GM12873 (cell line): Measurements from ENCODE around the gene TMEM129.

Source experiments
- TF ChIP-seq, protein P1 (sequence below): IDR thresholded peaks from 2 replicates; pipeline ENCODE4 v1.5.1; 2012; ENCODE audit warnings: low read depth, mild to moderate bottlenecking, moderate library complexity, low read length, control low read depth; ENCODE audit not compliant: insufficient read depth; ENCODE audit errors: missing control alignments

The TMEM129 gene

DNA sequence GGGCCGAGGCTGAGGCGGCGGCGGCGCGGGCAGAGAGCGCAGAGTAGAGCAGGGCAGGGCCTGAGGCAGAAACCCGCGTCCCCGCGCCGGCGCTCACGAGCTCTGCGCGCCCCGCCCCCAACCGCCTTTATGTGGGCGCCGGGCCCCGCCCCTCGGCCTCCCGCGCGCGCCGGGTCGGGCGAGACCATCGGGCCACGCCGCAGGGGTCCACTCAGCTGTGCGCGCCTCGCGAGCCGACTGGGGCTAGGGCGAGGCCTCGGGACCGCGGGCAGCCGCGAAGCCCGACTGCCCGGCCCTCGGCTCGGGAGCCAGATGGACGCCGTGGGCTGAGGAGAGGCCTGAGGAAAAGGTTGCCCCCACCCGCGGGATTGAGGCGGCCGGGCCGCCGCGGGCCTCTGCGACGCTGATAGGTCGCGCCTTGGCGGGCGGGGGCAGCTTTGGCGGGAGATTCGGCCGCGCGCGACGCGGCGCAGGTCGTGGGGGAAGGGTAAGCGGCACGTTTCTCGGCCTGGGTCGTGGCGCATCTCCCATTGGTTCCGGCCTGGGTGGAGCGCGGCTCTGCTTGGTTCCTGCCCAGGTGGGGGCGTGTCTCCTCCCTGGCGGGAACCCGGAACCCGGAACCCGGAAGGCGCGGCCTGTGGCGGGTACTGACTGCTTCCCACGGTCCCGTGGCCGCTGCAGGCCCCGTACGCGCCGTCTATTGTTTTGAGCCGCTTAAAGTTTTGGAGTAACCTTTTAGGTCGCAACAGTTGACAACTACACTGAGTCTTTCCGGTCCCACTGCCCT, 8.7 kb downstream of the TMEM129 start, which contains the start of gene SLBP:
Gene SLBP (minus strand): TSS at position 104 of the 787 bp plus-strand sequence. CDS start 131 bp downstream, outside the sequence.
- TF ChIP-seq, protein P1, sequence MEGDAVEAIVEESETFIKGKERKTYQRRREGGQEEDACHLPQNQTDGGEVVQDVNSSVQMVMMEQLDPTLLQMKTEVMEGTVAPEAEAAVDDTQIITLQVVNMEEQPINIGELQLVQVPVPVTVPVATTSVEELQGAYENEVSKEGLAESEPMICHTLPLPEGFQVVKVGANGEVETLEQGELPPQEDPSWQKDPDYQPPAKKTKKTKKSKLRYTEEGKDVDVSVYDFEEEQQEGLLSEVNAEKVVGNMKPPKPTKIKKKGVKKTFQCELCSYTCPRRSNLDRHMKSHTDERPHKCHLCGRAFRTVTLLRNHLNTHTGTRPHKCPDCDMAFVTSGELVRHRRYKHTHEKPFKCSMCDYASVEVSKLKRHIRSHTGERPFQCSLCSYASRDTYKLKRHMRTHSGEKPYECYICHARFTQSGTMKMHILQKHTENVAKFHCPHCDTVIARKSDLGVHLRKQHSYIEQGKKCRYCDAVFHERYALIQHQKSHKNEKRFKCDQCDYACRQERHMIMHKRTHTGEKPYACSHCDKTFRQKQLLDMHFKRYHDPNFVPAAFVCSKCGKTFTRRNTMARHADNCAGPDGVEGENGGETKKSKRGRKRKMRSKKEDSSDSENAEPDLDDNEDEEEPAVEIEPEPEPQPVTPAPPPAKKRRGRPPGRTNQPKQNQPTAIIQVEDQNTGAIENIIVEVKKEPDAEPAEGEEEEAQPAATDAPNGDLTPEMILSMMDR: no peak

DNA sequence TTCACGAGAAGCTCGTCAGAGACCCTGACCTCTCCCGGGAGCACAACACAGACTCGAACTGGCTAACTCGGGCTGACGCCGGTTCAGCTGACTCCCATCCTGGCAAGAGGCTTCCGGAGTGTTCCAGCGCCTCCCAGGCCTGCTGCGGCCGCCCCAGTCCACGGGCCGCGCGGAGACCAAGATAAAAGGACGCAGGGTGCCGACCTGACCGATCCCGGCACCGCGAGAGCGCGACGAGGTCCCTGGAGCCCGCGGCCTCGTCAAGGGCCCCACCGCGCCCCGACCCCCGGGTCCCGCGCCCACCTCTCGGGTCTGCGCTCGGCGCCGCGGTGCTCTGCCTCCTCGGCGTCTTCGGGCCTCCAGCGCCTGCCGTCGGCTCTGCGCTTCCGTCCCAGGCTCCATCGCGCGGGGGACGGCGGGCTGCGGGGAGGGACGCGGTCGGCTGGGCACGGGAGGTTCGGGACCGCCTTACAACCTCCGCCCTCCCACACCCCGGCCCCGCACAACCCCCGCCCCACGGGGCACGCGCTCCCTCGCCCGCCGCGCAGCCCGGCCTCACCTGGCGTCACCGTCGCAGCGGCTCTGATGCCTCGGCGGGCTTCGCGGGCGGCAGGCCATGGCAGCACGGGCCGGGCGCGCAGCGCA, 9.4 kb downstream of the TMEM129 start:
- TF ChIP-seq, protein P1: no peak

DNA sequence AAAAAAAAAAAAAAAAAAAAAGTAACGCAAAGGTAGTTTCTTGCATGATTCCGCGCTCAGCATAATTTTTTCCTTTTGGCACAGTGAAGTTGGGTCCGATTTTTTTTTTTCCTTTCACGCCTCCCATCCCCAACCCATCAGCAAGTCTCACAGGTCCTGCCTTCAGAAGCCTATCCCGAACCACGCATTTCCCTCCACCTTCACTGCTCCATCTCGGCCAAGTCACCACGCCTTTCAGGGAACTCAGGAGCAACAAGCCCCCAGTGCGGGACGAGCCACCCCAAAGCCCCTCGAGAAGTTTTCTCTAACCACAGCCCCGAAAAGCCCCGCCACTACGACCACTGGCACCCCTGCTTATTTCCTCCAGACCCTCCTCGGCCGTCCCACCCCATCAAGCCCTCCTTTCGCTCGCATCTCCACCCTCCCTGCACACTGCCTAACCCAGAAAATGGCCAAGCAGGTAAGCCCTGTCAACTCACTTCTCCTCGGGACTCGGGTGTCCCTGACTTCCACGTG, 10.0 kb downstream of the TMEM129 start:
- TF ChIP-seq, protein P1: no peak

DNA sequence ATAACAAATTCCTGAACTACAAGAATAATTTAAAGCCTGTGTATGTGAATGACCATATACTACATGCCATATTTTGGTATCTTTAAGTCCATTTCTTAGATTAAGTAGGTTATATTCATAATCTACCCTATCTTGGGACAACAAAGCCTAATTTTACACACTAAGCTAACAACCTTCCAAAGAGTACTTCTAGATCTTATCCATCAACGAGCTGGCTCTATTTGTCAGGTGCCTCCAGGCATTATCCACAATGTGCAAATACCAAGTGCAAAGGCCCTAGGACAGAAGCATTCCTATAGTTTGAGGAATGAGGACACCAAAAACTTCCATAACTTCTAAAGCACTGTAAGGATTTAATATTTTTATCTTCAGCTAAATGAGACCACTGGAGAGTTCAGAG, 12.5 kb downstream of the TMEM129 start:
- TF ChIP-seq, protein P1: no peak

DNA sequence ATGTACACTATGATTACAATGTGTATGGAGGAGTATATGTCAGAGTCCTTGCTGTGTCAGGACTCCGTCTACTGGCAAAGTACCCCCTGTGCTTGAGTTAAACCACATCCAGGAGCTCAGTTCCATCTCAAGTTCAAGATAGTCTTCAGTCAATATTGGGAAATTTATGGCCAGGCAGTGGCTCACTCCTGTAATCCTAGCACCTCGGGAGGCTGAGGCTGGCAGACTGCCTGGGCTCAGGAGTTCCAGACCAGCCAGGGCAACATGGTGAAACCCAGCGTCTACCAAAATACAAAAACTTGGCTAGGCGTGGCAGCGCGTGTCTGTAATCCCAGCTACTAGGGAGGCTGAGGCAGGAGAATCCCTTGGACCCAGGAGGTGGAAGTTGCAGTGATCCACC, 14.8 kb downstream of the TMEM129 start:
- TF ChIP-seq, protein P1: no peak

DNA sequence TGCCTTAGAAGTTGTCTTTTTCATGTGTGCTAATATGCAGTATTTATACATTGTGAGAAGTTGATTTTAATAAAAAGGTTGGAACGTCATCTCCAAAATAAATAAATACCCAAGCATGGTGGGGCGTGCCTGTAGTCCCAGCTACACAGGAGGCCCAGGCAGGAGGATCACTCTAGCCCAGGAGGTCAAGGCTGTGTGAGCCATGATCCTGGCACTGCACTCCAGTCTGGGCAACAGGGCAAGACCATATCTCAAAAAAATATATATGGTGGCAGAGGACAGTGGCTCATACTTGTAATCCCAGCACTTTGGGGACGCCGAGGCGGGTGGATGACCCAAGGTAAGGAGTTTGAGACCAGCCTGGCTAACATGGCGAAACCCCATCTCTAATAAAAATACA, 15.4 kb downstream of the TMEM129 start:
- TF ChIP-seq, protein P1: no peak

DNA sequence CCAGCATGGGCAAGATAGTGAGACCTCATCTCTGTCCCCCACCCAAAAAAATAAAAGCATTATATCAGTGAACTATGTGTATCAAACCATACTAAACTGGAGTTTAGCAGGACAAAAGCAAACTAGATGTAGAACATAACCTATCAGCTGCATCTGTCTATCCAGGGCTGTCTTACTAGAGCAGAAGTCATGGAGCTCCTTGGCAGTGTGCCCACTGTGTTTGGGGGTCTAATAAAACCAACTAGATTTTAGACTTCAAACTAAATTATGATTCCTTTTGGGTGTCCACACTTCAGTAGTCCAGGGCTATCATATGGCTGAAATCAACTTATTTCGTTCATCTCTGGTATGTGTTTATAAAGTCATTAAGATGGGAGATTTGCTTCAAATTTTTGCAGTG, 17.3 kb downstream of the TMEM129 start:
- TF ChIP-seq, protein P1: no peak
